HG02884 (cell line): ENCODE data around the gene NLGN1.

Experiments used
- ATAC-seq: cut with Tn5 transposase; IDR thresholded peaks from one replicate; pipeline ENCODE4 v1.9.1; 2021; ENCODE audit warnings: mild to moderate bottlenecking, moderate library complexity; ENCODE audit not compliant: unreplicated experiment

The NLGN1 gene

DNA sequence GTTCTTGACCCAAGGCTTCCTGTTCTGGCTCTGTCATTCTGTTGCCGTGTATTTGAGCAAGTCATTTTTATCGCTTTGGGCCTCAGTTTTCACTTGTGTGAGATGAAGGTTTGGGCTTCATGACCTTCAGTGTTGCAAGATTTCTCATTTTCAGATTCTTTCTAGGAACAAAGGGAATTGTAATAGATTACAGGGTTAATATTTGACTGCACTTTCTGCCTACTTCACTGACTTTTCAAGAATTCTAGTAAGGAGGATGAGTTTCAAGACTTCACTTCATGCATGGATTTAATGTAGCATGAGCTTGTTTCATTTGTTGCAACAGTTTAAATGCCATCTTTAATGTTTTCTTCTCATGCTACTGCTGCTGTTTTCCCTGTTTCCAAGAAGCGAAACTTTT, 226.5 kb downstream of the NLGN1 start:
- ATAC-seq, result no peak

- no peak for ATAC-seq
Measured at GRCh38 chr3:173630849-173631248, 233.3 kb downstream of the NLGN1 start.

GRCh38 chr3:173632945-173633344, 235.4 kb downstream of the NLGN1 start:
- no peak for ATAC-seq

- no peak for ATAC-seq
Measured at GRCh38 chr3:173635826-173636225, 238.3 kb downstream of the NLGN1 start.

DNA sequence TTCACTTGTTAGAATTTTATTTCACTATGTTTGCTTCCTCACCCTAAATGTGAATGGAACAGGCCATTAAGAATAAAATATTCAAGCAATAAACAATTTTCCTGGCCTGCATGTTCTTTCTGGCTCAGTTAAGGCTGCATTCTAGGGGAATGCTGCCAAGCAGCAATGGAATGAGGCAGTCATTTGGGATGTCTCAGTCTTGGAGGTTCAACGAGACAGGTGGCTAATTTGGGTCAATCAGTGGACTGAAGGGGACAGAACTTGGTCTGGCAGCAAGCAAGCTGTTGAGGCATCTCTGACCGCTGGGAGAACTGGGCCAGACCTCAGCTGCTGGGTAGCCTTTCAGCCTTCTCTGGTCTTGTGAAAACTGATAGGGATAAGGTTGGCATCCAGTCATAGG, 241.6 kb downstream of the NLGN1 start:
- no peak for ATAC-seq

DNA sequence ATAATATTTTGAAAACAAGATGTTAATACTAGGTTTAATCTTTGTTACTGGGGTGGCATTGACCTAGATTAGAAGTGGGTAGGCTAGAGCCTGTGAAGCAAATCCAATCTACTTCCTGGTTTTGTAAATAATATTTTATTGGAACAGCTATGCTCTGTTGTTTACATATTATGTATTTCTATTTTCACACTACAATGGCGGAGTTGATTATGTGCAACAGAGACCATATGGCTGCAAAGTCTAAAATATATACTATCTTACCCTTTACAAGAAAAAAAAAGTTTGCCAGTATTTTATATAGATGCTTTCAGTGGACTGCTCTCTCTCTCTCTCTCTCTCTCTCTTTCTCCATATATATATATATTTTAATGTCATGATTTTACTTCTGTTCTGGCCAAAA, 244.2 kb downstream of the NLGN1 start:
- ATAC-seq, result no peak

- ATAC-seq, result no peak
Measured at GRCh38 chr3:173644086-173645082, 246.8 kb downstream of the NLGN1 start.

DNA sequence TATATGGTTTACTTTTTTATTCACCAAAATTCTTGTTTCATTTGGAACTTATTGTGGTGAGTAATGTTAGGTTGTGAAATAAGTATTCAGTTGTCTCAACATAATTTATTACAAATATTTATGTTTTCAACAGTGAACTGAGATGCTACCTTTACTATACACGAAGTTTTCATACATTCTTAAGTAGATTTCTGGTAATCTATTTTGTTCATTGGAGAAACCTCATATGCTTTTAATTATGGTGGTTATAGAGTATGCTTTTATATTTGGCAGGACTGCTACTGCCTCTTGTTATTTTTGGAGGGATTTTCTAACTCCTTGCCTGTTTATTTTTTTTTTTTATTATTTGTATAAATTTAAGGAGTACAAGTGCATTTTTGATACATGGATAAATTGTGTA, 253.1 kb downstream of the NLGN1 start:
- no peak for ATAC-seq

GRCh38 chr3:173652093-173652492, 254.5 kb downstream of the NLGN1 start:
- no peak for ATAC-seq

GRCh38 chr3:173653781-173654180, 256.2 kb downstream of the NLGN1 start:
- no peak for ATAC-seq

DNA sequence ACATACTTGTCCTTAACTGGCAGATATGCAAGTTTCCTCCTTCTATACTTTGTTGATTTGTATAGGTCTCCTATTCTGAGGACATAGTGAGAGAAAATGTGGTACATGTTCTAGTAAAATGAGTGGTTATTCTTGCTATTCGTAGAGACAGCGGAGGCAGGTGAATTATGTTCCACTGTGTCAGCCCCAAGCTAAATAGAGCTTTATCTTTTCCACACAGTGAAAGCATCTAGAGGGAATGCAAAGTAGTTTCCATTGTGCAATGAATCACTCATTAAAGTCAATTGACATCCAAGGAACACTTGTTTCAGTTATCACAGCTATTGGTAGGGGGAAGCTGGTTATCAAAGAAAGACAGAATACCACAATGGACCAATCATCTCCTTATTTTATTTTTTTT, 262.4 kb downstream of the NLGN1 start:
- ATAC-seq, result no peak

DNA sequence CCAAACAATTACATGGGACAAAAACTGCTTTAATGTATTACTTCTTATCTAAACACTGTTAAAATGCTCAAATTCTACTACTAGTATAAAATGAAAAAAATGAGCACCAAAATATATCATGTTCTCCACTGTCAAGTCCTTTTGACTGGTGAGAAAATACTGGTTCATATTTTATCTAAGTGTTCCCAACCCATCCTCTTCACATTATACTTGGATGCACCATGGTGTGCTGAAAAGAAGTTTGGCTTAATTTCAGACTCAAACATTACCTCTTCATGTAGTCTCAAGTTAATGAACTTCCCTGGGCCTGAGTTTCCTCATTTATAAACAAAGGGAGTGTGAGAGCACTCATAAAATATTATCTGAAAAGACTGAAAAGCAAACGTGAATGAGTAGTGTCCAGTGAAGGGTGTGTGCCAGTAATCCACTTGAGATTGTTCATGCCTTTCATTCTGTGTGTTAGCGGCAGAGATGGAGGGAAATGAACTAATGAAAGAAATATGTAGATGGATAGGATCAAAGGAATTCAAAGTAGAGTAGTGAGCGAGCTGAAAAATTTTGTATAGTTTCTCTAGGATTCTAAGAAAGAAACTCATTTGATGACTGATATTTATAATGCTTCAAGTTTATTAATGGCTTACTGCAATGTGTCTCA, 263.2 kb downstream of the NLGN1 start:
- no peak for ATAC-seq

- ATAC-seq, result no peak
Measured at GRCh38 chr3:173663696-173664111, 266.2 kb downstream of the NLGN1 start.

DNA sequence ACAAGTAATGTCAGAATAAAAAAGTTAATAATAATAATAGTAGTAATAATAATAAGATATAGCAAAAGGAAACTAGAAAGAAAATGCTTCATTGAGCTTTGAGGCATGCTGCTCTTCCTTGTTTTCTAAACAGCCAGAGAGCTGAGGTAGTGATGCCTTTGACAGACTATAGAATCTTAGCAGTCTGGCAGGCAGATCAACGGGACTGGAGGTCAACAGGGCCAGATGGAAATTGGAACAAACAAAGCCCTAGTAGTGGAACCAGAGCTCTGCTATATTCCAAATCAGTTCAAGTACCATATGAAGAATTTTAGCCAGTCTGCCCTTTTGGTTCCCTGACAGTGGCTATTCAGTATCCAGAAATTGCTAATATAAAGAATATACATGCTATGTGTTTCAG, 278.6 kb downstream of the NLGN1 start:
- no peak for ATAC-seq

- ATAC-seq, result no peak
Measured at GRCh38 chr3:173681188-173681678, 283.7 kb downstream of the NLGN1 start.

DNA sequence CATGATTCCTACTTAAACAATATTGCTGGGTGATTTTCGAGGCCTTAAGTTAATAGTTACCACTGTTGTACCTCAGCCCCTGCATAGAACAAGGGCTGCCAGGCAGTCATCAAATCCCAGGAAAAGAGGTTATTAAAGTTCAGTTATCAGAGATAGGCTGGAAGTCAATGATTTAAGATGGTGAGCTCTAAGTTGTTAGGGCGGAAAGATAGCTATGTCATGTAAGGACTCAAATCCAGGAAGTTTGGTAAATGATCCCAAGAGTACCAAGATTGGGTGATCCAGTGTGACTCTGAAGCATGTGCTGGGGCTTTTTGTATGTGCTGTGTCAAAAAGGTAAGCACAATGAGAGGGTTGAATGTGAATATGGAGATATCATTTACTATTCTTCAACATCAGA, 287.9 kb downstream of the NLGN1 start:
- no peak for ATAC-seq

DNA sequence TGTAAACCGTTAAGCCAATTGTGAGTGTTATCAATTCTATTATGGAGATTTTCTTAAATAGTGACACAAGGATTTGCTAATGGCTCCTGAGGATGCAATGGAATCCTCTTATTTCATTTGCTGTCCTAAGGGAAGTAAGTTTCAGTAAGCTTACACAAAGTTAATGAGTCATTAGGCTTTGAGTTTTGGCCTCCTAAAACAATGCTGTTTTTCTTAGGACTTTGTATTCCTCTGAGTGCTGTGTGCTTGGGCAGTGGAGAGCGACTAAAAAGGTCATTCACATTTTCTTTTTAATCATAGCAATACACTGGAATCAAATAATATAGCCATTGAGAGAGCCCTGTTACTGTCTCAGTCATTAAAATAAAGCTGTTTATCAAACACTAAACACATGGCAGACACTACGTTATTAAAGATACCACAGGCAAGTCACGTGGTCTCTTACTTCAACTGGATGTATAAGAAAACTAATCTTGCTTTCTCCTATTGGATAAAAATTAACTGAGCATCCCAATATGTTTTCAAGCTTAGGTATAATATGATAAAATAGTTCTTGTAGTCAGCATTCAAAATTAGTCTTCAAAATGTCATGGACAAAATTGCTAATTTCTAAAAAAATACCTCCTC, 290.8 kb downstream of the NLGN1 start:
- ATAC-seq, result no peak

- no peak for ATAC-seq
Measured at GRCh38 chr3:173690542-173691180, 293.1 kb downstream of the NLGN1 start.

GRCh38 chr3:173699353-173699752, 301.8 kb downstream of the NLGN1 start:
- ATAC-seq, result no peak

- ATAC-seq, result no peak
Measured at GRCh38 chr3:173700336-173700735, 302.8 kb downstream of the NLGN1 start.

- no peak for ATAC-seq
Measured at GRCh38 chr3:173702561-173702960, 305.0 kb downstream of the NLGN1 start.
